GM12878 (cell line): Measurements from ENCODE around the gene CHST15. TPM values are rescaled to one million over a fixed set of nuclear protein-coding genes. Genes with fewer than 3 reads are reported as not detected.

ENCODE experiments used
- ATAC-seq: fragments of 200-7000 bp; cut with Tn5 transposase; 3 replicates; pipeline ENCODE4 v1.9.1; 2020; ENCODE audit warnings: mild to moderate bottlenecking, moderate library complexity
- BruUV-seq: library from RNA; stranded (reverse); fragments of 400-500 nt; replicated peaks from 2 replicates; lab custom pipeline; 2021; lab: Mats Ljungman, UMichigan
- CTCF ChIA-PET: fragments of 300-600 bp; sonication (Branson Sonifier 250); formaldehyde crosslinking; extraction: SDS; loops from one replicate; lab custom pipeline; 2021; ENCODE audit warnings: inconsistent platforms; lab: Yijun Ruan, JAX
- POLR2A ChIA-PET: fragments of 350-600 bp; formaldehyde crosslinking; extraction: SDS; loops from one replicate; lab custom pipeline; 2021; ENCODE audit warnings: inconsistent platforms; lab: Charles Lee
- RAD21 ChIA-PET: fragments of 300-600 bp; sonication (Branson Sonifier 250); formaldehyde crosslinking; loops from one replicate; lab custom pipeline; 2023; ENCODE audit warnings: antibody characterized with exemption; ENCODE audit not compliant: unreplicated experiment; lab: Charles Lee
- SMC1A ChIA-PET: fragments of 300-600 bp; sonication (Branson Sonifier 250); formaldehyde crosslinking; loops from one replicate; lab custom pipeline; 2023; ENCODE audit not compliant: unreplicated experiment, uncharacterized antibody; lab: Charles Lee
- DNase-seq: peaks from one replicate; pipeline ENCODE4 v3.0.0-alpha.2; 2011; ENCODE audit warnings: low read depth, low spot score
- FAIRE-seq: peaks from 3 replicates; lab custom pipeline; 2011; peaks lifted over from hg19 to GRCh38; lab: Jason Lieb, UNC
- H2AFZ ChIP-seq: 2 replicates; pipeline ENCODE4 v1.6.0; 2011; ENCODE audit warnings: low read depth, low read length, control low read depth; ENCODE audit not compliant: control insufficient read depth
- H3K27ac ChIP-seq: 2 replicates; pipeline ENCODE4 v1.5.1; 2011; ENCODE audit warnings: control low read depth; ENCODE audit not compliant: control insufficient read depth, insufficient read depth
- H3K27me3 ChIP-seq, 2 experiments: replicated peaks in 1 of 2; 2 replicates each; pipeline versions ENCODE4 v1.6.0 to v1.6.1; 2011; ENCODE audit warnings: low read length in 1 of 2; ENCODE audit not compliant: control insufficient read depth in 2 of 2, insufficient read depth in 2 of 2
- H3K36me3 ChIP-seq, 2 experiments: 2 replicates each; pipeline ENCODE4 v1.5.1; 2011; ENCODE audit warnings: low read length in 1 of 2; ENCODE audit not compliant: control insufficient read depth in 2 of 2, insufficient read depth in 2 of 2
- H3K4me1 ChIP-seq: 2 replicates; pipeline ENCODE4 v1.6.1; 2011; ENCODE audit warnings: mild to moderate bottlenecking, low read length, moderate library complexity, mixed read lengths; ENCODE audit not compliant: control insufficient read depth, insufficient read depth
- H3K4me2 ChIP-seq: 2 replicates; pipeline ENCODE4 v1.6.0; 2011; ENCODE audit warnings: control low read depth; ENCODE audit not compliant: control insufficient read depth, insufficient read depth
- H3K4me3 ChIP-seq: fragments of 200-600 bp; sonication (generic); 2 replicates; pipeline ENCODE4 v1.5.1; 2016
- H3K79me2 ChIP-seq: 2 replicates; pipeline ENCODE4 v1.6.0; 2011; ENCODE audit warnings: low read length; ENCODE audit not compliant: control insufficient read depth, insufficient read depth
- H3K9ac ChIP-seq: 2 replicates; pipeline ENCODE4 v1.8.0; 2011; ENCODE audit warnings: low read length, control low read depth, mixed read lengths; ENCODE audit not compliant: control insufficient read depth, insufficient read depth
- H3K9me3 ChIP-seq: replicated peaks from 3 replicates; pipeline ENCODE4 v1.5.1; 2011; ENCODE audit warnings: mild to moderate bottlenecking, low read length; ENCODE audit not compliant: control insufficient read depth, insufficient read depth
- H4K20me1 ChIP-seq: 2 replicates; pipeline ENCODE4 v1.6.0; 2011; ENCODE audit not compliant: control insufficient read depth, insufficient read depth
- ESRRA ChIP-seq: IDR thresholded peaks from 2 replicates; pipeline ENCODE4 v1.6.1; 2012; ENCODE audit warnings: mild to moderate bottlenecking, low read length, improper control_type of control experiment
- SIX5 ChIP-seq: IDR thresholded peaks from 2 replicates; pipeline ENCODE4 v1.6.1; 2011; ENCODE audit warnings: mild to moderate bottlenecking, low read depth, low read length, moderate library complexity; ENCODE audit not compliant: severe bottlenecking
- TCF12 ChIP-seq: IDR thresholded peaks from 2 replicates; pipeline ENCODE4 v1.6.1; 2011; ENCODE audit warnings: low read depth, mild to moderate bottlenecking, low read length
- ZBED1 ChIP-seq: IDR thresholded peaks from 2 replicates; pipeline ENCODE4 v1.6.1; 2016; ENCODE audit warnings: borderline replicate concordance
- in situ Hi-C: fragments of 300-500 bp; cut with MboI; formaldehyde crosslinking; loops from 9 replicates; pipeline ENCODE4 v1.14.3; 2018; ENCODE audit warnings: mixed read lengths
- intact Hi-C: fragments of 100-400 bp; cut with micrococcal nuclease; formaldehyde crosslinking; loops from one replicate; pipeline ENCODE4 v1.14.2; 2022; ENCODE audit not compliant: unreplicated experiment
- polyA plus RNA-seq, 11 experiments: library from polyadenylated mRNA; depleted of rRNA in 4 of 11; unstranded in 6 of 11; stranded (reverse) in 5 of 11; fragments of >200 nt; fragmentation: Nextera tagmentation in 4 of 11; fragmentation: Illumina TruSeq in 1 of 11; extraction: Ambion mirVana in 4 of 11; extraction: Trizol in 1 of 11; gene quantifications; 1 replicate in 1 of 11; 2 replicates in 10 of 11; pipeline versions ENCODE4 v1.2.1 to v1.2.3, GENCODE V29; 2011 to 2016; ENCODE audit warnings: inconsistent platforms in 2 of 11, missing spikeins in 2 of 11, low read depth in 1 of 11
- total RNA-seq, 4 experiments: library from RNA; depleted of rRNA in 3 of 4; stranded (reverse); fragments of >200 nt in 3 of 4; fragmentation: Illumina TruSeq in 1 of 4; extraction: Trizol in 1 of 4; gene quantifications; 2 replicates each; pipeline versions ENCODE4 v1.2.1 to v1.2.3, GENCODE V29; 2013 to 2021
- TF ChIP-seq, protein P1 (sequence below): fragments of 450-650 bp; IDR thresholded peaks from 2 replicates; pipeline ENCODE4 v1.6.1; 2017; ENCODE audit warnings: mild to moderate bottlenecking, low read depth, inconsistent platforms; ENCODE audit not compliant: poor library complexity, severe bottlenecking
- TF ChIP-seq, protein P2 (sequence below): fragments of 450-650 bp; IDR thresholded peaks from 2 replicates; pipeline ENCODE4 v1.6.1; 2016; ENCODE audit warnings: mild to moderate bottlenecking, moderate library complexity, borderline replicate concordance

Gene CHST15
- total and polyA plus RNA-seq, 10 of the 15 experiments (the other 5 are each of a cell fraction or from before 2014, with no cell fraction given) = 0.02 to 0.53 (median 0.05) TPM; not detected in 1

DNA sequence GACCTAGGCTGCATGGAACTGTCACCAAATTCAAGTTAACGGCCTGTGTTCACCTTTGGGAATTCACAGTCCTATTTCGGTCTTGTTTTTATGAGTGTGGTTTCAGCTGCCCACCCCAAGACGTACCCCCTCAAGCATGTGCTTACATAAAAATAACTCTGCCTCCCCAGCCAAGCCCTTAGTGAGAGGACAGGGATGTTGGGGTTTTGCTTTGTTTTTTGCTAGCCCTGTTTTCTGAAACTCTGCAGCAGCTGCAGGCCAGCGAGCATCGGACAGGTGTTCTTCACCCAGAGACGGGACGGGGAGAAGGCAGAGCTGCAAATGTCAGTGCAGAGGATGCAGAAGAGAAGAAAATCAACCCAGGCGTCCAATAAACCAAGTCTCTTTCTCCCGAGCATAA, 13.5 kb downstream of the CHST15 start (continued):
- TF ChIP-seq, protein P1, sequence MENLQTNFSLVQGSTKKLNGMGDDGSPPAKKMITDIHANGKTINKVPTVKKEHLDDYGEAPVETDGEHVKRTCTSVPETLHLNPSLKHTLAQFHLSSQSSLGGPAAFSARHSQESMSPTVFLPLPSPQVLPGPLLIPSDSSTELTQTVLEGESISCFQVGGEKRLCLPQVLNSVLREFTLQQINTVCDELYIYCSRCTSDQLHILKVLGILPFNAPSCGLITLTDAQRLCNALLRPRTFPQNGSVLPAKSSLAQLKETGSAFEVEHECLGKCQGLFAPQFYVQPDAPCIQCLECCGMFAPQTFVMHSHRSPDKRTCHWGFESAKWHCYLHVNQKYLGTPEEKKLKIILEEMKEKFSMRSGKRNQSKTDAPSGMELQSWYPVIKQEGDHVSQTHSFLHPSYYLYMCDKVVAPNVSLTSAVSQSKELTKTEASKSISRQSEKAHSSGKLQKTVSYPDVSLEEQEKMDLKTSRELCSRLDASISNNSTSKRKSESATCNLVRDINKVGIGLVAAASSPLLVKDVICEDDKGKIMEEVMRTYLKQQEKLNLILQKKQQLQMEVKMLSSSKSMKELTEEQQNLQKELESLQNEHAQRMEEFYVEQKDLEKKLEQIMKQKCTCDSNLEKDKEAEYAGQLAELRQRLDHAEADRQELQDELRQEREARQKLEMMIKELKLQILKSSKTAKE = no peak

GRCh38 chr10:124078714-124079113, 14.7 kb downstream of the CHST15 start:
- Histone ChIP-seq H3K79me2 (no peaks in the 10 kb centered on the region), H3K4me3 (no peak overlapping the region), H4K20me1 (no peaks in the 10 kb centered on the region), H2AFZ (no peak overlapping the region), H3K9ac (no peak overlapping the region), H3K9me3 (no peaks in the 10 kb centered on the region; the same call in 2 of the 3 replicates), H3K4me1 (peaks cover 5% of the 10 kb centered on the region; the same call in 1 of the 2 replicates), H3K27me3 (peaks cover 0 to 4% of the 10 kb centered on the region in 2 experiments; a peak in 1 of 4 replicates), H3K27ac (no peak overlapping the region), H3K36me3 (no peaks in the 10 kb centered on the region)
- DNase-seq = no peak
- no peak for ATAC-seq
- intact Hi-C loops (no loop called here), in situ Hi-C loops (no loop called here)
- BruUV-seq = no TSS peak
- ChIA-PET CTCF (interaction anchor here (1.5 kb wide), 1 partner anchor 84 kb away, joined by 6 read pairs; no protein-coding TSS in a partner anchor), SMC1A (interaction anchor here (0.7 kb wide), 1 partner anchor 196 kb away, joined by 4 read pairs; no protein-coding TSS in a partner anchor), POLR2A (no interaction called here), RAD21 (no interaction called here)
- no peak for FAIRE-seq
- TF ChIP-seq TCF12 (no peak), SIX5 (no peak), ZBED1 (no peak), ESRRA (no peak)
- TF ChIP-seq, protein P2, sequence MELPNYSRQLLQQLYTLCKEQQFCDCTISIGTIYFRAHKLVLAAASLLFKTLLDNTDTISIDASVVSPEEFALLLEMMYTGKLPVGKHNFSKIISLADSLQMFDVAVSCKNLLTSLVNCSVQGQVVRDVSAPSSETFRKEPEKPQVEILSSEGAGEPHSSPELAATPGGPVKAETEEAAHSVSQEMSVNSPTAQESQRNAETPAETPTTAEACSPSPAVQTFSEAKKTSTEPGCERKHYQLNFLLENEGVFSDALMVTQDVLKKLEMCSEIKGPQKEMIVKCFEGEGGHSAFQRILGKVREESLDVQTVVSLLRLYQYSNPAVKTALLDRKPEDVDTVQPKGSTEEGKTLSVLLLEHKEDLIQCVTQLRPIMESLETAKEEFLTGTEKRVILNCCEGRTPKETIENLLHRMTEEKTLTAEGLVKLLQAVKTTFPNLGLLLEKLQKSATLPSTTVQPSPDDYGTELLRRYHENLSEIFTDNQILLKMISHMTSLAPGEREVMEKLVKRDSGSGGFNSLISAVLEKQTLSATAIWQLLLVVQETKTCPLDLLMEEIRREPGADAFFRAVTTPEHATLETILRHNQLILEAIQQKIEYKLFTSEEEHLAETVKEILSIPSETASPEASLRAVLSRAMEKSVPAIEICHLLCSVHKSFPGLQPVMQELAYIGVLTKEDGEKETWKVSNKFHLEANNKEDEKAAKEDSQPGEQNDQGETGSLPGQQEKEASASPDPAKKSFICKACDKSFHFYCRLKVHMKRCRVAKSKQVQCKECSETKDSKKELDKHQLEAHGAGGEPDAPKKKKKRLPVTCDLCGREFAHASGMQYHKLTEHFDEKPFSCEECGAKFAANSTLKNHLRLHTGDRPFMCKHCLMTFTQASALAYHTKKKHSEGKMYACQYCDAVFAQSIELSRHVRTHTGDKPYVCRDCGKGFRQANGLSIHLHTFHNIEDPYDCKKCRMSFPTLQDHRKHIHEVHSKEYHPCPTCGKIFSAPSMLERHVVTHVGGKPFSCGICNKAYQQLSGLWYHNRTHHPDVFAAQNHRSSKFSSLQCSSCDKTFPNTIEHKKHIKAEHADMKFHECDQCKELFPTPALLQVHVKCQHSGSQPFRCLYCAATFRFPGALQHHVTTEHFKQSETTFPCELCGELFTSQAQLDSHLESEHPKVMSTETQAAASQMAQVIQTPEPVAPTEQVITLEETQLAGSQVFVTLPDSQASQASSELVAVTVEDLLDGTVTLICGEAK = no peak
- TF ChIP-seq, all 136 proteins: peak for 0
- no peak overlapping the region for H3K4me2 ChIP-seq
